Measurements from ENCODE around the gene ENAH. TPM values are rescaled to one million over a fixed set of nuclear protein-coding genes. Genes with fewer than 3 reads are reported as not detected.

ENAH gene
- polyA plus RNA-seq, 1 experiment, result 40.9 TPM

GRCh38 chr1:225470211-225471108, 182.5 kb downstream of the ENAH start:
- Histone ChIP-seq H3K27me3 (ENCODE audit: control insufficient read depth, insufficient read depth, low read length) (no peaks in the 10 kb centered on the region; the same call in 1 of the 2 replicates), H3K36me3 (ENCODE audit: control insufficient read depth, insufficient read depth, low read length) (no peaks in the 10 kb centered on the region), H3K4me3 (ENCODE audit: low read depth, low read length) (no peak overlapping the region)
- ChIA-PET CTCF (interaction anchor here (1.1 to 2.6 kb wide), 4 partner anchors 11 to 508 kb away, joined by 3 to 8 read pairs (median 5); no protein-coding TSS in a partner anchor), POLR2A (no interaction called here)
- no peak for TF ChIP-seq CTCF (IDR thresholded peaks at IDR 0.05; ENCODE audit: insufficient read depth, low read depth, low read length)
- no peak for DNase-seq (ENCODE audit: low read depth)

- H3K27me3 ChIP-seq (ENCODE audit: control insufficient read depth, insufficient read depth, low read length), result no peaks in the 10 kb centered on the region; the same call in 1 of the 2 replicates
- H3K36me3 ChIP-seq (ENCODE audit: control insufficient read depth, insufficient read depth, low read length), result no peaks in the 10 kb centered on the region
- no peak overlapping the region for H3K4me3 ChIP-seq (ENCODE audit: low read depth, low read length)
- ChIA-PET POLR2A (no interaction called here), CTCF (interaction anchor here (1.7 kb wide), 1 partner anchor 12 kb away, joined by 10 read pairs; no protein-coding TSS in a partner anchor)
- no peak for TF ChIP-seq CTCF (IDR thresholded peaks at IDR 0.05; ENCODE audit: insufficient read depth, low read depth, low read length)
- no peak for DNase-seq (ENCODE audit: low read depth)
Measured at GRCh38 chr1:225469051-225469450, 183.9 kb downstream of the ENAH start.

GRCh38 chr1:225468270-225469020, 184.5 kb downstream of the ENAH start:
- CTCF ChIA-PET, result interaction anchor here (1.7 kb wide), 1 partner anchor 12 kb away, joined by 10 read pairs; no protein-coding TSS in a partner anchor
- no peak for TF ChIP-seq CTCF (IDR thresholded peaks at IDR 0.05; ENCODE audit: insufficient read depth, low read depth, low read length)
- no peak overlapping the region for H3K4me3 ChIP-seq (ENCODE audit: low read depth, low read length)
- H3K27me3 ChIP-seq (ENCODE audit: control insufficient read depth, insufficient read depth, low read length), result no peaks in the 10 kb centered on the region; the same call in 1 of the 2 replicates
- no peak for DNase-seq (ENCODE audit: low read depth)
- POLR2A ChIA-PET, result no interaction called here
- no peaks in the 10 kb centered on the region for H3K36me3 ChIP-seq (ENCODE audit: control insufficient read depth, insufficient read depth, low read length)

- ChIA-PET CTCF (interaction anchor here (1.6 to 3.8 kb wide), 2 partner anchors 8 to 595 kb away, joined by 3 to 17 read pairs; partner anchors contain the start of gene H3-3A), POLR2A (no interaction called here)
- no peak for DNase-seq (ENCODE audit: low read depth)
Measured at GRCh38 chr1:225467193-225468020, 185.5 kb downstream of the ENAH start.

More at GRCh38 chr1:225467193-225468020, 185.5 kb downstream of the ENAH start:
- H3K36me3 ChIP-seq (ENCODE audit: control insufficient read depth, insufficient read depth, low read length), result no peaks in the 10 kb centered on the region
- H3K27me3 ChIP-seq (ENCODE audit: control insufficient read depth, insufficient read depth, low read length), result no peaks in the 10 kb centered on the region; the same call in 1 of the 2 replicates
- TF ChIP-seq CTCF (IDR thresholded peaks at IDR 0.05; ENCODE audit: insufficient read depth, low read depth, low read length), result no peak
- H3K4me3 ChIP-seq (ENCODE audit: low read depth, low read length), result no peak overlapping the region

Data from BJ (cell line).